Fibroblast of upper back skin (primary cell): ENCODE data around the gene UCKL1.
"Not testable (repeated sequence)": the region's sequence is repeated elsewhere in the genome, so short reads cannot be mapped to it uniquely, and the experiment has no call there.

ENCODE experiments used
- DNase-seq: peaks from one replicate; pipeline ENCODE4 v3.0.0-alpha.2; 2013

The UCKL1 gene

GRCh38 chr20:63972312-63973159 is 16.3 kb upstream of the UCKL1 start:
- DNase-seq: no peak

DNA sequence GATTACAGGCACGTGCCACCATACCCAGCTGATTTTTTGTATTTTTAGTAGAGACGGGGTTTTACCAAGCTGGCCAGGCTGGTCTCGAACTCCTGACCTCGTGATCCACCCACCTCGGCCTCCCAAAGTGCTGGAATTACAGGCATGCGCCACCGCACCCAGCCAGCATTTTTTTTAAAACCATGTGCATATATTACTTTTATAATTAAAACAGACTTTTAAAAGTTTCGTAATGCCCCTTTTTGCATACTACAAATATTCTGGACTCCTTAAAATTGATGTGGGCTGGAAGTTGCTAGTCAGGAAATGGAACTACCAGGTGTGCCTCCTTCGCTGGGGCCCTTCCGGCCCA is 15.7 kb upstream of the UCKL1 start:
- DNase-seq: not testable (repeated sequence)

GRCh38 chr20:63970714-63971431 is 14.7 kb upstream of the UCKL1 start:
- DNase-seq: no peak

DNA sequence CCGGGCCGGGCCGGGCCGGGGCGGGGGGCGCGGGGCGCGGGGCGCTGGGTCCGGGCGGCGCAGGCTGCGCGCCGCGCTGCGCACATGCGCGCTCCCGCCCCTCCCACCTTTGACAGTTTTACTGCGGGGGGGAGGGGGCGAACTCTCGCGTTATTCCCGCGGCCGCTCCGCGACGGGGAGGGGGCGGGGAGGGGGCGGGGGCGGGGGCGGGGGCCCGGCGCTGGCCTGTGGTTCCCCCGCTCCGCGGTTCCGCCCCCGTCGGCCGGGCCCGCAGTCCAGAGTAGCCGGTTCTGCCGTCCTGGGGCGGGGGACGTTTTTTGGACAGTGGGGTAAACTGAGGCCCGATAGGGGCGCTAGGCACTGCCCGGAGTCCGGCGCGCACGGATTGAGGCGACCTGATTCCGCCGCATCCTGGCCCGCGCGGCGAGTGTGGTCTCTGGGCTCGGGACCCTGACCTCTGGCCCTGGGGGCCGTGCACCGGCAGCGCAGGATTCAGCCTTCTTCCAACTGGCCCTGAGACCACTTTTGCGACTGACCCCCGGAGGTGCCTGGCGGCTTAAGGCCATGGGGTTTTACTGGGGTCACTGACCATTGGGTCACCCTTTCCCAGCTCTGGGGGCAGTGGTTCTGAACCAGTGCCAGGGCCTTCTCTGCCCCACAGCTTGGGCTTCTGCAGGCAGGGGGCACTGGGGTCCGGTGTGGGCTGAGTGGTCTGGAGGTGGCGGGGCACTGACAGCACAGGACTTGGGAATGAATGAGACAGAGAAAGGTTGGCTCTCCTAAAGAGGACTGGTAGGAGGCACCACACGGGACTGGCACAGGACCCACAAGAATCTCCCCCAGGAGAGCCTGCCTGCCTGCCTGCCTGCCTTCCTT is 13.9 kb upstream of the UCKL1 start, which contains the start of gene ZNF512B:
Gene ZNF512B, minus strand, starts transcription at position 93 of the 876 bp plus-strand sequence. CDS start 1,980 bp downstream, outside the sequence.
- DNase-seq: peak; percentile 65

DNA sequence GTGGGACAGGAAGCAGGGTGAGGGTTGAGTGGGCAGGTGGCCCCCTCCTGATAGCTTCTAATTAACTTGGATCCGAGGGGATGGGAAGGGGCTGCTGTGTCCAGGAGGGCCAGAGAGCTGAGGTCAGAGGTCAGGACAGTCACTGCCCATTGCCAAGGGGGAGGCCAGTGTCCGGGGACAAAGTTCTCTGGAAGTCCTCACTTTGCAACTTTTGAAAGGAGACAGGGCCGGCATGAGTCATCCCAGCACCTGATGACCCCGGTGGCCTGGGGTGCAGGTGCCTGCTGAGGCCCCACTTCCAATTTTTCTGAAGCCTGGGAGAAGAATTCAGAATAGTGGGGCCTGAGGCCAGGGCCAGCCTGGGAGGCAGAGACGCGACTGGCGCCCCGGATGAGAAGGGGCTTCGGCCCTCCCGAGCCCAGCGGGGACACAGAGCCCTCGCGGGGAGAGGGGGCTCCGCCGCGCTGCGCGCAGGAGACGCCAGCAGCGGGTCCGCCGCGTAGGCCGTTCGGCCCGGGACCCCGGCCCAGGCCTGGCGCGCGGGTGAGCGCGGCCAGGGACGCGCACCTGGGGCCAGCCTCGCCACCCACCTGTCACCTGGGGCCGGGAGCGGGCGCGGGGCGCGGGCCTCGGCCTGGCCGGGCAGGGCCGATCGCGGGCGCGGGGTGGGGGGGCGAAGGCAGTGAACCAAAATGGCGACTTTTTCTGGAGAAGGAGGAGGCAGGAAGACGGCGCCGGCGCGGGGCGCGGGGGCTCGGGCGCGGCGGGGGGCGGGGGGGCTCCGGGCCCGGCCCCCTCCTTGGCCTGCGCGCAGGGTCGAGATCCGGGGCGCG is 12.9 kb upstream of the UCKL1 start:
- no peak for DNase-seq

- DNase-seq: no peak
Observed at GRCh38 chr20:63968136-63968927, 12.1 kb upstream of the UCKL1 start.

DNA sequence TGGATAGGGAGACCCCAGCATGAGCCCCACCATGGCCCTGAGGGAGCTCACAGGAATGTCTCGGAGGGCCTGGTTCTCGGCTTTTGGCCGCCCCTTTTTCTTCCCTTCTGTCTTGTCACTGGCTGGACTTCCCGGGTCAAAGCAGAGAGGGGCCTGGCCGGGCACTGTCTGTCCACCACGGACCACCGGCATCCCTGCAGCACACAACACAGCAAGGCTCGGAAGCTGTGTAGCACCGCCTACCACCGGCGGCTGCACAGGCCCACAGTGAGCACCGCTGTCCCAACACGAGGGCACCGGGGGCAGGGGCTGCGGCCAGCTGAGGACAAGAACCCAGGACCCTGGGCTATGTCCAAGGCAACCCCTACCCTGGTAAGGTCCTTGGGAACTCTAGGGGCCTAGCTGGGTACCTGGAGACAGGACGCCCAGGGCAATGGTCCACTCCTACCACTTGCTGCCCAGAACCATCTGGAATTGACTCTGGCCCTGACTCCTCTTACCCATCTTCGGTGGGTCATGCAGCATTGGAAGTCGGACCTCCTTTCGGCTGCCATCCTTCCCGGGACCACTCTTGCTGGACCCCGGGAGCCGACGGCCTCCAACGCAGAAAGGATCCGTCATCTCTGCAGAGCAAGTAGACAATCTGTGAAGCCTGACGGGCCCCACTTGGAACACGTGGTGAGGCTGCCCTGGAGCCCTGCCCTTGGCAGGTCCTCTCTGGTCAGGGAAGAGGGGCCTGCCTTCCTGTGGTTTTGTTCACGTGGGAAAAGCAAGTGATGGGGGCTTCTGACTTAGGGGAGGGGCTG is 11.3 kb upstream of the UCKL1 start:
- DNase-seq: no peak

DNA sequence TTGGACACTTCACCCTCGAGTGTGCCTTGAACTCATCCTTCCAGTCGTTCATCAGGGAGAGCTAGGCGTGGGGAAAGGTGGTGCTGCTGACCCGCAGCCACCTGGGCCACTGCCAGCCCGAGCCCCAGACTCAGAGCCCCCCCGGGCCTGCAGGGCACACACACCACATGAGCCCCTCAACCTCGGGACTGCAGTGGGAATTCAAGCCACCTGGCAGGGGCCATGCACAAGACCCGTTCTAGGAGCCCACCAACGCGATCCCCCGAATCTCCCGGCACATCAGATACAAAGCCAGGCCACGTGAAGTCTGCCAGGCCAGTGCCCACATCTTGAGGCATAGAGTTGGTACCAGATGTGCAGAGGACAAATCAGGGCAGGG is 10.7 kb upstream of the UCKL1 start:
- no peak for DNase-seq

GRCh38 chr20:63966172-63966943 is 10.1 kb upstream of the UCKL1 start:
- no peak for DNase-seq

DNA sequence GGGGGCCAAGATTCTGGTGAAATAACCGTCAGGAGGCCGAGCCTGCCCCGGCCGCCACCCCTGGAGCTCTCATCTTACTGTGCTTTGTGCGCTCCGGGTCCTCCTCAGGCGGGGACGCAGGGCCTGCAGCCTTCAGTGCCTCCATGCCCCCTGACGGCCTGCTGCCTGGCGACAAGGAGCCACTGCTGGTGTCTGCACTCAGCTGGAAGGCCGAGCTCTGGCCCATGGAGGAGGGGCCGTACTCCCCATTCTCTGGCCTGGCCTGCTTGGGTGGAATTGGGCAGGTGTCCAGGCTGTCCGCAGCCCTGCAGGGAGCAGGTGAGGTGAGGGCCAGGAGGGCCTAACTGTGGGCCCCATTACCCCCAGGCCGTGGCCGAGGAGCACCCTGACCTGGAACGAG is 8.2 kb upstream of the UCKL1 start:
- DNase-seq: no peak

DNA sequence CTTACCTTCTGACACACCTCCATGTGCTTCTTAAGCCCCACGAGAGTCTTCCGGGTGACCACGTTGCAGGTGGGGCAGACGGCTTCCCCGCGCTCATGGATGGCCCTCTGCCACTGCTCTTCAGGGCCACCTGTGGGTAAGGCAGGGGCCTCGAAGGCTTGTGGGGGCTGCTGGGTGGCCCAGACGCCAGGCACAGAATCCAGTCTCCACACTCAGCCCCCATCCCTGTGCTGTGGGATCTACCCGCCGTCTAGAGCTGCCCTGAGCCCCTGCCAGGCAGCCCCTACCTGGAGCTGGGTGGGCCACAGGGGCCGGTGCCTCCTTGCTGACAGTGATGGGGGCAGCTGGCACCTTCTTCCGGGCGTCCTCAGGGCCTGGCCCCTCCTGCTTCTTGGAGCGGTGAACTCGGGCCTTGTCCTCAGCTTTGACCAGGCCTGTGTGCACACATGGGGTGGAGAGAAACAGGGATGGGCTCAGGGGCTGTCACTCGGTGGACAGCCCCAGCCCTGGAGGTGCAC is 7.6 kb upstream of the UCKL1 start:
- DNase-seq: no peak

- DNase-seq: no peak
Observed at GRCh38 chr20:63963348-63963741, 7.1 kb upstream of the UCKL1 start.

DNA sequence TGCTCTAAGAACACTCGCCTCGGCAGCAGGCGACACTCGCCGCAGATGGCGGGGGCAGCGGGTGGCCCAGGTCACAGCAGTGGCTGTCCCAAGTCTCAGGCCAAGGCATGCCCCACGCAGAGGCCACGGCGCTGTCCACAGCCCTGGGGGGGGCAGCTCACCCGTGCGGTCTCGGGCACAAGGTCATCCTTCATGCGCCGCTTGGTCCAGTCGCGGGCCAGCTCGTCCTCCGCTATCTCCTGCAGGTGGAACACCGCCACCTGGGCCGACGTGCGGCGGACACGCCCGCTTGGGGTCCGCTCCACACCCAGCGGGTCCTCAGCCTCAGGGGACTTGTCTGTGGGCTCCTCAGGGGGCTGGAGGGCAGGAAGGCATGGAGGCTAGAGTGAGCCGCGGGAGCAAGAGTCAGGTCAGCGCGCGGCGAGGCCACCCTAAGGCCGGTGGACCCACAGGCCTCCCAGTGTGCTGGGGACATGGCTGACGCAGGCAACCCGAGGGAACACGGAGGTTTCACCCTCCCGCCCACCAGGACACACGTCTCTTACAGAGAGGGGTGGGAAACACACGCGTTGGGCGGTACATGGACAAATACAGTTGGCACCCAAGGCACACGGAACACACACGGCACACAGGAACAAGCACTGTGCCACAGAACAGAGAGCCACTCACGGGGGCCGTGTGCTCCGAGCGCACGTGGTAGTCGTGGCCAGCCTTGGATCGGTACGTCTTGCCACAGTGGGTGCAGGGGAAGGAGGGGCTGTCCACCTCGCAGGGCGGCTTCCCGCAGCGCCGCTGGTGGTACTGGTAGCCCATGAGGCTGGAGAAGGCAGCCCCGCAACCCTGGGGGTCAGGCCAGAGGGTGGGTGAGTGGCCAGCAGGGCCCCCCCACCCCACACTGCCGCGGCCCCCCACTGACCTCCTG is 6.5 kb upstream of the UCKL1 start:
- DNase-seq: no peak

- DNase-seq: no peak
Observed at GRCh38 chr20:63961664-63962425, 5.6 kb upstream of the UCKL1 start.

DNA sequence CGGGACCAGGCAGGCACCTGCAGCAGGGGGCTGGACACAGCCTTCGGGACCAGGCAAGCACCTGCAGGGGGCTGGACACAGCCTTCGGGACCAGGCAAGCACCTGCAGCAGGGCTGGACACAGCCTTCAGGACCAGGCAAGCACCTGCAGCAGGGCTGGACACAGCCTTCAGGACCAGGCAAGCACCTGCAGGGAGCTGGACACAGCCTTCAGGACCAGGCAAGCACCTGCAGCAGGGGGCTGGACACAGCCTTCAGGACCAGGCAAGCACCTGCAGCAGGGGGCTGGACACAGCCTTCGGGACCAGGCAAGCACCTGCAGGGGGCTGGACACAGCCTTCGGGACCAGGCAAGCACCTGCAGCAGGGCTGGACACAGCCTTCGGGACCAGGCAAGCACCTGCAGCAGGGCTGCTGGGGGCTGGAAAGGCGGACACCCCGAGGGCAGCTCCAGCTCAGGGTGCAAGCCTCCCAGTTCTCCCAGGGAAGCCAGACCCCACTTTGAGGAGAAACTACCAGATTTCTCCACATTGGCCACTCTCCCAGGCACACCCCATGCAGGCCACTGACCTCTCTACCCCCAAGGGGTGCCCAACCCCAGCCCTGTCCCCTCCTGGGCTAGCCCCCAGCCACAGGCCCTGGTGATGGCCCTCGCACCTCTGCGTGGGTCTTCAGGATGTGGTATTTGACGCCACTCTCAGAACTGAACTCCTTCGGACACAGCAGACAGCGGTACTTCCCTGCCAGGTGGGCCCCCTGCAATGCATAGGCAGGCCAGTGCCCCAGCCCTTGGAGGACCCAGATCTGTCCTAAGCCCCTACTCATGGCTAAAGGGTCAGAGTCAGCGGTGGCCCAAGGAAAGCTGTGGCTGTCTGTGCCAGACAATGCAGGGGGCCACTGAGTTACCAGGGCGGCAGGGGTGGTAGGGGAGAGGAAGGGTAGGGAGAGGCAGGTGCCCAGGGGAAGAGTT is 4.7 kb upstream of the UCKL1 start:
- DNase-seq: not testable (repeated sequence)

GRCh38 chr20:63959699-63960075 is 3.5 kb upstream of the UCKL1 start:
- DNase-seq: no peak
